ENCODE data around the gene PFDN6.

DNA sequence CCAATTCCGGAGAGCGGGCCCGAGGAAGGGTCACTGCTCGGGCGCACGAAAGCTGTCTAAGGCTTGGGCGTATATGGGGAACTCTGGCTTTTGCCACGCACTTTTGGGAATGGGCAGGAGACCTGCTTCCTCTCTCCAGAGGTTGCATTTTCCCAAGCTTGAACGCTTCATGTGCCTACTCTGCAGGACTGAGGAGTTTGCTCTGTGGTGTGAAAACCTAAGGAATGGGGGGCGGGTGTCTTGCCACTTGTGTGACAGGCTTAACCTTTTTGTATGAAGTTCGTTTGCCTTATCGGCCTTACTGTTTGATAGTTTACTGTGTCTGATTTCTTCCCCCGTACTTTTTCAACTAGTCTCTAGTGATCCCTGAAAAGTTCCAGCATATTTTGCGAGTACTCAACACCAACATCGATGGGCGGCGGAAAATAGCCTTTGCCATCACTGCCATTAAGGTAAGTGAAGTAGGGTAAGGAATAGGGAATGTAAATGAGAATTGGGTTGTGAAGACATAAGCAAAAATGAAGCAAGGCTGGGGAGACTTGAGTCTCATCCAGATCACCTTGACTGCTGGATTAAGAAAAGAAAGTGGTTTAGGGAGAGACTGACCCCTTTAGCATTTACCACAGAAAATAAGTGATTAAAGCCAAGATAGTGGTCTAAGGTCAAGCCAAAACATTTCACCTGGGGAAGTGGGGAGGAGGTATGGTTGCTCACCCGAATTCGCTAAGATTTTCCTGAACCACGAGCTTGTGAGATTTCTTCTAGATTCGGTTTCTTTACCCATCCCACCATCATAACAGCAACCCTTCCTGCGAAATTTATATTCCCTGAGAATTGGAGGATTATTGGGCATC, 16.9 kb upstream of the PFDN6 start:
- TF ChIP-seq, protein P1, sequence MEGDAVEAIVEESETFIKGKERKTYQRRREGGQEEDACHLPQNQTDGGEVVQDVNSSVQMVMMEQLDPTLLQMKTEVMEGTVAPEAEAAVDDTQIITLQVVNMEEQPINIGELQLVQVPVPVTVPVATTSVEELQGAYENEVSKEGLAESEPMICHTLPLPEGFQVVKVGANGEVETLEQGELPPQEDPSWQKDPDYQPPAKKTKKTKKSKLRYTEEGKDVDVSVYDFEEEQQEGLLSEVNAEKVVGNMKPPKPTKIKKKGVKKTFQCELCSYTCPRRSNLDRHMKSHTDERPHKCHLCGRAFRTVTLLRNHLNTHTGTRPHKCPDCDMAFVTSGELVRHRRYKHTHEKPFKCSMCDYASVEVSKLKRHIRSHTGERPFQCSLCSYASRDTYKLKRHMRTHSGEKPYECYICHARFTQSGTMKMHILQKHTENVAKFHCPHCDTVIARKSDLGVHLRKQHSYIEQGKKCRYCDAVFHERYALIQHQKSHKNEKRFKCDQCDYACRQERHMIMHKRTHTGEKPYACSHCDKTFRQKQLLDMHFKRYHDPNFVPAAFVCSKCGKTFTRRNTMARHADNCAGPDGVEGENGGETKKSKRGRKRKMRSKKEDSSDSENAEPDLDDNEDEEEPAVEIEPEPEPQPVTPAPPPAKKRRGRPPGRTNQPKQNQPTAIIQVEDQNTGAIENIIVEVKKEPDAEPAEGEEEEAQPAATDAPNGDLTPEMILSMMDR (conservative IDR thresholded peaks at IDR 0.05): no peak
- peak; percentile 60 for TF ChIP-seq ZFX (IDR thresholded peaks at IDR 0.05)
